H9 (cell line): ENCODE results near the gene MANF. TPM values are rescaled to one million over a fixed set of nuclear protein-coding genes. Genes with fewer than 3 reads are reported as not detected.

Source experiments
- DNase-seq: peaks from one replicate; pipeline ENCODE4 v3.0.0-alpha.2; 2017
- H2AFZ ChIP-seq: one replicate; pipeline ENCODE4 v1.6.1; 2013; ENCODE audit warnings: mild to moderate bottlenecking, low read length, control low read depth, moderate library complexity
- H2AK5ac ChIP-seq: 2 replicates; pipeline ENCODE4 v1.6.1; 2013; ENCODE audit warnings: low read length, control low read depth, mixed read lengths; ENCODE audit not compliant: insufficient read length
- H2BK120ac ChIP-seq: one replicate; pipeline ENCODE4 v1.6.1; 2013; ENCODE audit warnings: low read depth, mild to moderate bottlenecking, low read length, control low read depth, inconsistent platforms; ENCODE audit not compliant: poor library complexity, severe bottlenecking
- H2BK12ac ChIP-seq: 2 replicates; pipeline ENCODE4 v1.6.1; 2013; ENCODE audit warnings: low read length, control low read depth, mixed read lengths, low read depth; ENCODE audit not compliant: insufficient read length
- H2BK15ac ChIP-seq: 2 replicates; pipeline ENCODE4 v1.6.1; 2013; ENCODE audit warnings: low read depth, low read length, control low read depth
- H2BK20ac ChIP-seq: one replicate; pipeline ENCODE4 v1.6.1; 2013; ENCODE audit warnings: low read depth, mild to moderate bottlenecking, low read length, control low read depth, inconsistent platforms; ENCODE audit not compliant: poor library complexity, severe bottlenecking
- H2BK5ac ChIP-seq: 2 replicates; pipeline ENCODE4 v1.6.1; 2013; ENCODE audit warnings: low read length, control low read depth, mixed read lengths; ENCODE audit not compliant: insufficient read length
- H3K14ac ChIP-seq: 2 replicates; pipeline ENCODE4 v1.6.1; 2013; ENCODE audit warnings: low read length, control low read depth; ENCODE audit not compliant: insufficient read depth
- H3K18ac ChIP-seq: 2 replicates; pipeline ENCODE4 v1.6.1; 2013; ENCODE audit warnings: low read depth, mild to moderate bottlenecking, mixed read lengths, low read length, control low read depth; ENCODE audit not compliant: insufficient read length
- H3K23ac ChIP-seq: 2 replicates; pipeline ENCODE4 v1.6.1; 2013; ENCODE audit warnings: low read length, control low read depth, mixed read lengths, low read depth; ENCODE audit not compliant: insufficient read length
- H3K23me2 ChIP-seq: 2 replicates; pipeline ENCODE4 v1.6.1; 2013; ENCODE audit warnings: low read depth, mild to moderate bottlenecking, mixed read lengths, low read length, control low read depth; ENCODE audit not compliant: insufficient read length, poor library complexity, severe bottlenecking
- H3K27ac ChIP-seq: 2 replicates; pipeline ENCODE4 v1.5.1; 2013; ENCODE audit warnings: low read length, control low read depth, mixed read lengths, low read depth; ENCODE audit not compliant: insufficient read length
- H3K27me3 ChIP-seq: 2 replicates; pipeline ENCODE4 v1.6.1; 2013; ENCODE audit warnings: low read length, control low read depth, inconsistent platforms; ENCODE audit not compliant: insufficient read depth
- H3K4ac ChIP-seq: 2 replicates; pipeline ENCODE4 v1.6.1; 2013; ENCODE audit warnings: low read depth, mild to moderate bottlenecking, control low read depth, inconsistent platforms, low read length, moderate library complexity
- H3K4me1 ChIP-seq: 2 replicates; pipeline ENCODE4 v1.6.1; 2013; ENCODE audit warnings: low read length, control low read depth, inconsistent platforms; ENCODE audit not compliant: insufficient read depth
- H3K4me2 ChIP-seq: 2 replicates; pipeline ENCODE4 v1.6.1; 2013; ENCODE audit warnings: low read length, control low read depth, mixed read lengths; ENCODE audit not compliant: insufficient read length, insufficient read depth
- H3K56ac ChIP-seq: 2 replicates; pipeline ENCODE4 v1.6.1; 2013; ENCODE audit warnings: low read depth, mild to moderate bottlenecking, mixed read lengths, low read length, control low read depth; ENCODE audit not compliant: insufficient read length
- H3K79me1 ChIP-seq: 2 replicates; pipeline ENCODE4 v1.6.1; 2013; ENCODE audit warnings: low read depth, mild to moderate bottlenecking, moderate library complexity, low read length, control low read depth, inconsistent platforms; ENCODE audit not compliant: insufficient read depth, poor library complexity, severe bottlenecking
- H3K79me2 ChIP-seq: 2 replicates; pipeline ENCODE4 v1.6.1; 2013; ENCODE audit warnings: low read length, control low read depth, inconsistent platforms; ENCODE audit not compliant: insufficient read depth
- H3K9ac ChIP-seq: 2 replicates; pipeline ENCODE4 v1.6.1; 2013; ENCODE audit warnings: low read length, control low read depth, mixed read lengths; ENCODE audit not compliant: insufficient read length; ENCODE audit errors: extremely low read depth
- H3K9me3 ChIP-seq: one replicate; pipeline ENCODE4 v1.6.1; 2013; ENCODE audit warnings: low read depth, low read length, inconsistent platforms; ENCODE audit not compliant: control insufficient read depth
- H3T11ph ChIP-seq: one replicate; pipeline ENCODE4 v1.6.1; 2013; ENCODE audit warnings: mild to moderate bottlenecking, low read length, control low read depth, inconsistent platforms
- H4K20me1 ChIP-seq: one replicate; pipeline ENCODE4 v1.6.1; 2013; ENCODE audit not compliant: control insufficient read depth, insufficient read length, insufficient read depth
- H4K5ac ChIP-seq: 2 replicates; pipeline ENCODE4 v1.6.1; 2013; ENCODE audit warnings: low read depth, mild to moderate bottlenecking, mixed read lengths, low read length, control low read depth; ENCODE audit not compliant: insufficient read length
- H4K8ac ChIP-seq: replicated peaks from 2 replicates; pipeline ENCODE4 v1.6.1; 2013; ENCODE audit warnings: low read length, control low read depth, mixed read lengths, low read depth; ENCODE audit not compliant: insufficient read length
- H4K91ac ChIP-seq: 2 replicates; pipeline ENCODE4 v1.6.1; 2013; ENCODE audit warnings: low read depth, mild to moderate bottlenecking, moderate library complexity, mixed read lengths, low read length, control low read depth; ENCODE audit not compliant: insufficient read length
- H3K27ac Mint-ChIP-seq, 3 experiments: 2 replicates in 2 of 3; 3 replicates in 1 of 3; pipeline ENCODE4 v1.8.0; 2020 to 2021; ENCODE audit warnings: mixed read lengths in 3 of 3, mild to moderate bottlenecking in 1 of 3, moderate library complexity in 1 of 3
- H3K27me3 Mint-ChIP-seq: 2 replicates; pipeline ENCODE4 v1.8.0; 2021; ENCODE audit warnings: low read depth, mild to moderate bottlenecking, moderate library complexity, mixed read lengths
- H3K36me3 Mint-ChIP-seq, 3 experiments: 2 replicates in 2 of 3; 3 replicates in 1 of 3; pipeline ENCODE4 v1.8.0; 2020 to 2021; ENCODE audit warnings: low read depth in 3 of 3, mixed read lengths in 3 of 3; ENCODE audit not compliant: insufficient read depth in 1 of 3
- H3K4me1 Mint-ChIP-seq, 2 experiments: 2 replicates each; pipeline ENCODE4 v1.8.0; 2020; ENCODE audit warnings: mixed read lengths in 2 of 2
- H3K4me3 Mint-ChIP-seq, 2 experiments: 2 replicates in 1 of 2; 3 replicates in 1 of 2; pipeline ENCODE4 v1.8.0; 2020 to 2021; ENCODE audit warnings: mild to moderate bottlenecking in 2 of 2, mixed read lengths in 2 of 2, moderate library complexity in 1 of 2
- H3K9me3 Mint-ChIP-seq, 2 experiments: 2 replicates in 1 of 2; 3 replicates in 1 of 2; pipeline ENCODE4 v1.8.0; 2020; ENCODE audit warnings: mild to moderate bottlenecking in 2 of 2, mixed read lengths in 2 of 2, moderate library complexity in 1 of 2
- WGBS: extraction: QIAGEN DNeasy Blood & Tissue Kit; methylation state at CpG from one replicate; pipeline ENCODE4 v1.1.7; 2013; ENCODE audit warnings: missing lambda C conversion rate, low lambda C conversion rate, mixed read lengths; ENCODE audit not compliant: insufficient read length; ENCODE audit errors: extremely low coverage; 5-methylcytosine and 5-hydroxymethylcytosine counted together
- total RNA-seq: library from RNA; stranded (reverse); gene quantifications from 2 replicates; pipeline ENCODE4 v1.2.1, GENCODE V29; 2021
- TF ChIP-seq, protein P1 (sequence below): fragments of 200-600 bp; sonication (generic); conservative IDR thresholded peaks from 3 replicates; pipeline ENCODE4 v1.8.0; 2021; ENCODE audit warnings: antibody characterized with exemption, mild to moderate bottlenecking

MANF gene
- total RNA-seq, 1 experiment from 2014 or later = 148 TPM

DNA sequence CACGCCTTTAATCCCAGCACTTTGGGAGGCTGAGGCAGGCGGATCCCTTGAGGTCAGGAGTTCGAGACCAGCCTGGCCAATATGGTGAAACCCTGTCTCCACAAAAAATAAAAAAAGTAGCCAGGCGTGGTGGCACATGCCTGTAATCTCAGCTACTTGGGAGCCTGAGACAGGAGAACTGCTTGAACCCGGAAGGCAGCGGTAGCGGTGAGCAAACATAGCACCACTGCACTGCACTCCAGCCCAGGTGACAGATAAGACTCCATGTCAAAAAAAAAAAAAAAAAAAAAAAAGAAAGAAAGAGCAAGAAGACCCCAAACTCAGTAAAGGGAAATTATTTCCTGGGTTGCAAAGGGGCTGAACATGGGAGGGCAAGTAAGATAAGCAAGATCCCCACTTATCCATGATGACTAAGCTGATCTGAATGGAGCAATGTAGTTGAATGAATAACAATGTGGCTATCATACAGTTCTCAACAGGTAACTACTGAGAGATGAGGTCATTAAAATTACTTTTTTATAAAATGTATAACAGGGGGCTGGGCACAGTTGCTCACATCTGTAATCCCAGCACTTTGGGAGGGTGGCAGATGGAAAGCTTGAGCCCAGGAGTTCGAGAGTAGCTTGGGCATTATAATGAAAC lies 52.0 kb downstream of the MANF start:
- no peak overlapping the region for H3K27ac ChIP-seq
- no peak overlapping the region for H3K4me3 Mint-ChIP-seq
- H4K5ac ChIP-seq = no peak overlapping the region
- H3K9ac ChIP-seq = no peak overlapping the region
- no peak overlapping the region for H3K4ac ChIP-seq
- no peak overlapping the region for H3T11ph ChIP-seq
- no peak overlapping the region for H2AK5ac ChIP-seq
- no peaks in the 10 kb centered on the region for H4K20me1 ChIP-seq
- no peaks in the 10 kb centered on the region for H3K79me2 ChIP-seq
- H3K79me1 ChIP-seq = peaks cover 3% of the 10 kb centered on the region
- H3K23me2 ChIP-seq = no peaks in the 10 kb centered on the region
- no peaks in the 10 kb centered on the region for H3K27me3 ChIP-seq
- no peak overlapping the region for H3K14ac ChIP-seq
- H2BK15ac ChIP-seq = no peak overlapping the region
- H2AFZ ChIP-seq = no peak overlapping the region
- no peak overlapping the region for H4K91ac ChIP-seq
- no peak overlapping the region for H3K27ac Mint-ChIP-seq
- WGBS = no CpG with 5 or more reads among the region's 8 CpGs
- TF ChIP-seq, protein P1, sequence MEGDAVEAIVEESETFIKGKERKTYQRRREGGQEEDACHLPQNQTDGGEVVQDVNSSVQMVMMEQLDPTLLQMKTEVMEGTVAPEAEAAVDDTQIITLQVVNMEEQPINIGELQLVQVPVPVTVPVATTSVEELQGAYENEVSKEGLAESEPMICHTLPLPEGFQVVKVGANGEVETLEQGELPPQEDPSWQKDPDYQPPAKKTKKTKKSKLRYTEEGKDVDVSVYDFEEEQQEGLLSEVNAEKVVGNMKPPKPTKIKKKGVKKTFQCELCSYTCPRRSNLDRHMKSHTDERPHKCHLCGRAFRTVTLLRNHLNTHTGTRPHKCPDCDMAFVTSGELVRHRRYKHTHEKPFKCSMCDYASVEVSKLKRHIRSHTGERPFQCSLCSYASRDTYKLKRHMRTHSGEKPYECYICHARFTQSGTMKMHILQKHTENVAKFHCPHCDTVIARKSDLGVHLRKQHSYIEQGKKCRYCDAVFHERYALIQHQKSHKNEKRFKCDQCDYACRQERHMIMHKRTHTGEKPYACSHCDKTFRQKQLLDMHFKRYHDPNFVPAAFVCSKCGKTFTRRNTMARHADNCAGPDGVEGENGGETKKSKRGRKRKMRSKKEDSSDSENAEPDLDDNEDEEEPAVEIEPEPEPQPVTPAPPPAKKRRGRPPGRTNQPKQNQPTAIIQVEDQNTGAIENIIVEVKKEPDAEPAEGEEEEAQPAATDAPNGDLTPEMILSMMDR = no peak
- no peaks in the 10 kb centered on the region for H3K27me3 Mint-ChIP-seq
- no peak overlapping the region for H2BK5ac ChIP-seq
- H2BK20ac ChIP-seq = no peak overlapping the region
- H3K4me1 ChIP-seq = no peaks in the 10 kb centered on the region
- no peak for DNase-seq
- peaks cover 11 to 50% (median 26%) of the 10 kb centered on the region in 3 experiments; a peak in 6 of 7 replicates for H3K36me3 Mint-ChIP-seq
- H3K4me2 ChIP-seq = no peak overlapping the region
- no peak overlapping the region for H2BK120ac ChIP-seq
- H3K9me3 ChIP-seq = no peaks in the 10 kb centered on the region
- no peak overlapping the region for H3K18ac ChIP-seq
- no peaks in the 10 kb centered on the region for H3K9me3 Mint-ChIP-seq
- no peak overlapping the region for H3K56ac ChIP-seq
- no peak overlapping the region for H3K23ac ChIP-seq
- no peak overlapping the region for H2BK12ac ChIP-seq
- H3K4me1 Mint-ChIP-seq = no peaks in the 10 kb centered on the region
- H4K8ac ChIP-seq = no peak overlapping the region

Other genes with a start within 250 kb of the MANF start
- gene RBM15B, start 6.0 kb downstream of the MANF start, total RNA-seq = 61.1 and 61.9 TPM in 2 replicates
- gene DCAF1, start 114.7 kb downstream of the MANF start, total RNA-seq = 31.0 and 31.7 TPM in 2 replicates
- 40.4 and 40.7 TPM in 2 replicates for gene RAD54L2, start 153.4 kb downstream of the MANF start, total RNA-seq